Type B pancreatic cell (in vitro differentiated cells): ENCODE results near the gene ADAMTSL3. TPM values are rescaled to one million over a fixed set of nuclear protein-coding genes. Genes with fewer than 3 reads are reported as not detected.

ENCODE experiments used
- DNase-seq: peaks from one replicate; pipeline ENCODE4 v3.0.0; 2021; ENCODE audit warnings: mixed read lengths; ENCODE audit not compliant: unreplicated experiment; ENCODE audit errors: extremely low spot score
- H3K27ac Mint-ChIP-seq: 2 replicates; pipeline ENCODE4 v1.8.0; 2021; ENCODE audit warnings: mild to moderate bottlenecking, mixed read lengths
- H3K27me3 Mint-ChIP-seq: 2 replicates; pipeline ENCODE4 v1.8.0; 2021; ENCODE audit warnings: mixed read lengths
- H3K36me3 Mint-ChIP-seq: 2 replicates; pipeline ENCODE4 v1.8.0; 2021; ENCODE audit warnings: mixed read lengths
- H3K4me1 Mint-ChIP-seq: one replicate; pipeline ENCODE4 v1.8.0; 2021; ENCODE audit warnings: mixed read lengths; ENCODE audit not compliant: unreplicated experiment
- H3K4me3 Mint-ChIP-seq: 2 replicates; pipeline ENCODE4 v1.8.0; 2021; ENCODE audit warnings: mild to moderate bottlenecking, mixed read lengths
- H3K9me3 Mint-ChIP-seq: 2 replicates; pipeline ENCODE4 v1.8.0; 2021; ENCODE audit warnings: mixed read lengths
- CTCF ChIP-seq: fragments of 200-600 bp; sonication (generic); conservative IDR thresholded peaks from 2 replicates; pipeline ENCODE4 v1.5.0; 2021; ENCODE audit warnings: antibody characterized with exemption, mild to moderate bottlenecking
- total RNA-seq: library from RNA; stranded (reverse); gene quantifications from 2 replicates; pipeline ENCODE4 v1.2.1, GENCODE V29; 2021; ENCODE audit warnings: low replicate concordance

Gene ADAMTSL3
- total RNA-seq, 1 donor from 2014 or later, result 1.9 TPM

GRCh38 chr15:83881156-83881555 lies 227.2 kb downstream of the ADAMTSL3 start:
- no peaks in the 10 kb centered on the region for H3K4me1 Mint-ChIP-seq
- no peak for DNase-seq
- H3K4me3 Mint-ChIP-seq, result no peak overlapping the region
- no peaks in the 10 kb centered on the region for H3K9me3 Mint-ChIP-seq
- peaks cover 3% of the 10 kb centered on the region for H3K27me3 Mint-ChIP-seq
- TF ChIP-seq CTCF, result no peak
- no peak overlapping the region for H3K27ac Mint-ChIP-seq
- H3K36me3 Mint-ChIP-seq, result no peaks in the 10 kb centered on the region

DNA sequence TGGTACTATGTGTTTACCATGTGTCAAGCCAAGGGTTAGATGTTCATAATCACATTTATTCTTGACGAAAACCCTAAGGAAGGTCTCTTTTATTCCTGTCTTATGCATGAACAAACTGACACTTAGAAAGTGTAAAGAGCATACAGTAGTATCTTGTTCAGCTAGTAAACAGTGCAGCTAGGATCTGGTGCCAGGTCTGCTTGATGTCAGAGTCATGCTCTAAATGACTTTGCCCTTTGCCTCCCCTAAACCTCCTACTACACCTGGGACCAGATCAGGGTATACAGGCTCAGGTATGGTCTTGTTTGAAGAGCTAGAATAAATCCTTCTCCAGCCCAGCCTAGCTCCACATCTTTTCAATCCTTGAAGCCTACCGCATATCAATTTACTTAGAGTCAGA lies 232.4 kb downstream of the ADAMTSL3 start:
- Mint-ChIP-seq H3K4me1 (no peaks in the 10 kb centered on the region), H3K27ac (no peak overlapping the region), H3K9me3 (no peaks in the 10 kb centered on the region), H3K36me3 (no peaks in the 10 kb centered on the region), H3K4me3 (no peak overlapping the region), H3K27me3 (peaks cover 9% of the 10 kb centered on the region)
- no peak for DNase-seq
- TF ChIP-seq CTCF, result no peak

GRCh38 chr15:83887404-83887803 lies 233.5 kb downstream of the ADAMTSL3 start:
- Mint-ChIP-seq H3K27ac (no peak overlapping the region), H3K4me1 (no peaks in the 10 kb centered on the region), H3K4me3 (no peak overlapping the region), H3K27me3 (peaks cover 9% of the 10 kb centered on the region), H3K36me3 (no peaks in the 10 kb centered on the region), H3K9me3 (no peaks in the 10 kb centered on the region)
- no peak for DNase-seq
- TF ChIP-seq CTCF, result no peak

GRCh38 chr15:83887961-83888360 lies 234.0 kb downstream of the ADAMTSL3 start:
- Mint-ChIP-seq H3K4me3 (no peak overlapping the region), H3K4me1 (no peaks in the 10 kb centered on the region), H3K9me3 (no peaks in the 10 kb centered on the region), H3K27me3 (peaks cover 9% of the 10 kb centered on the region), H3K27ac (no peak overlapping the region), H3K36me3 (no peaks in the 10 kb centered on the region)
- no peak for TF ChIP-seq CTCF
- no peak for DNase-seq

- Mint-ChIP-seq H3K4me1 (no peaks in the 10 kb centered on the region), H3K4me3 (no peak overlapping the region), H3K36me3 (no peaks in the 10 kb centered on the region), H3K27ac (no peak overlapping the region), H3K27me3 (peaks cover 9% of the 10 kb centered on the region), H3K9me3 (no peaks in the 10 kb centered on the region)
- DNase-seq, result no peak
- no peak for TF ChIP-seq CTCF
Measured at GRCh38 chr15:83889995-83890394, 236.1 kb downstream of the ADAMTSL3 start.

DNA sequence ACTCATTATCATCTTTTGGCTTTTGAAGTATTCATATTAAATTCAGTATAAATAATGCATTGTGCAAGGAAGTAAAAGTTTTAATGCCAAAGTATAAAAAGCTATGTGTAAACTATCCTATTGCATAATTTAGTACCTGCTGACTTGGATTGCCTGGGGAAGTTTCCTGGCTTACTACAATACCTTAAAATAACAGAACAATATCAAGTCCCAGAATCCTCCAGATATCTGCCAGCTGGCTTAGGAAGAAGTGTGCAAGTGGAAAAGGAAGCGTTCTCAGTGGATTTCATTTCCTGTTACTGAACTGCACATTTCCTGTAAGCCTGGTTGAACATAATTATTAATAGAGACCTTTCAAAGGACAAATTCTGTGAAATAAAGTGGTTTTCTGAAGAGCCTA lies 236.7 kb downstream of the ADAMTSL3 start:
- peaks cover 10% of the 10 kb centered on the region for H3K27me3 Mint-ChIP-seq
- DNase-seq, result no peak
- TF ChIP-seq CTCF, result no peak
- no peaks in the 10 kb centered on the region for H3K4me1 Mint-ChIP-seq
- no peak overlapping the region for H3K27ac Mint-ChIP-seq
- no peaks in the 10 kb centered on the region for H3K36me3 Mint-ChIP-seq
- H3K9me3 Mint-ChIP-seq, result no peaks in the 10 kb centered on the region
- H3K4me3 Mint-ChIP-seq, result no peak overlapping the region
